ENCODE results near the gene PRSS36.

DNA sequence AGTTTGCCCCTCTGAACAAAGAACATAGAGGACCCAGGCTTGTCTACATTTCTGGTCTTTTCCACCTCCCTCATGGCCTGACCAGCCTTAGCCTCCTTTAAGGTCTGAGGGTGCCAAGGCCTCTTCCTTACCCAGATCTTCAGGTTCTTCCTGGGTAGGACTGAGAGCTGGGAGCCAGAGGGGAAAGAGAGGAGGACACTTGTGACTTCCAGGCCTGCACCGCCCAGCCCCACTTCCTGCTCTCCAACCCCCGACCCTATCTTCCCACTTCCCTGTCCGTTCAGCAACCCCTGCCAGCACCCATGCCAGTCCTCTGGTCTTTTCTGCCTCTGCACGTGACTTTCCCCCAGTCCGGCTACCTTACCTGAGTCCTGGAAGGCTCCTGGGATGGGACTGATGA lies 534 bp downstream of the PRSS36 start:
- TF ChIP-seq MAZ (IDR thresholded peaks at IDR 0.05; ENCODE audit: borderline replicate concordance, low read depth, low read length) = no peak
- TF ChIP-seq, protein P1, sequence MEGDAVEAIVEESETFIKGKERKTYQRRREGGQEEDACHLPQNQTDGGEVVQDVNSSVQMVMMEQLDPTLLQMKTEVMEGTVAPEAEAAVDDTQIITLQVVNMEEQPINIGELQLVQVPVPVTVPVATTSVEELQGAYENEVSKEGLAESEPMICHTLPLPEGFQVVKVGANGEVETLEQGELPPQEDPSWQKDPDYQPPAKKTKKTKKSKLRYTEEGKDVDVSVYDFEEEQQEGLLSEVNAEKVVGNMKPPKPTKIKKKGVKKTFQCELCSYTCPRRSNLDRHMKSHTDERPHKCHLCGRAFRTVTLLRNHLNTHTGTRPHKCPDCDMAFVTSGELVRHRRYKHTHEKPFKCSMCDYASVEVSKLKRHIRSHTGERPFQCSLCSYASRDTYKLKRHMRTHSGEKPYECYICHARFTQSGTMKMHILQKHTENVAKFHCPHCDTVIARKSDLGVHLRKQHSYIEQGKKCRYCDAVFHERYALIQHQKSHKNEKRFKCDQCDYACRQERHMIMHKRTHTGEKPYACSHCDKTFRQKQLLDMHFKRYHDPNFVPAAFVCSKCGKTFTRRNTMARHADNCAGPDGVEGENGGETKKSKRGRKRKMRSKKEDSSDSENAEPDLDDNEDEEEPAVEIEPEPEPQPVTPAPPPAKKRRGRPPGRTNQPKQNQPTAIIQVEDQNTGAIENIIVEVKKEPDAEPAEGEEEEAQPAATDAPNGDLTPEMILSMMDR (conservative IDR thresholded peaks at IDR 0.05; ENCODE audit: low read depth, low read length) = no peak
- TF ChIP-seq FOS (IDR thresholded peaks at IDR 0.05; ENCODE audit: low read depth, low read length) = no peak
- TF ChIP-seq ELK1 (IDR thresholded peaks at IDR 0.05; ENCODE audit: borderline replicate concordance, low read depth, low read length) = no peak
- TF ChIP-seq POLR2A (IDR thresholded peaks at IDR 0.05; ENCODE audit: low read depth, low read length) = no peak
- TF ChIP-seq RCOR1 (IDR thresholded peaks at IDR 0.05; ENCODE audit: insufficient replicate concordance, low read length) = no peak
- TF ChIP-seq USF2 (IDR thresholded peaks at IDR 0.05; ENCODE audit: low read depth, low read length) = no peak
- no peak for TF ChIP-seq CEBPB (IDR thresholded peaks at IDR 0.05; ENCODE audit: low read depth, low read length)
- no peak for TF ChIP-seq MXI1 (IDR thresholded peaks at IDR 0.05; ENCODE audit: borderline replicate concordance, low read depth, low read length)
- no peak for TF ChIP-seq BHLHE40 (IDR thresholded peaks at IDR 0.05; ENCODE audit: low read depth, low read length)
- TF ChIP-seq NFE2L2 (IDR thresholded peaks at IDR 0.05; ENCODE audit: low read depth, low read length) = no peak
